Keratinocyte (primary cell): ENCODE measurements around the gene RPS15A.
"Not testable (repeated sequence)": the region's sequence is repeated elsewhere in the genome, so short reads cannot be mapped to it uniquely, and the experiment has no call there.

Experiments
- CTCF ChIP-seq, 3 experiments: IDR thresholded peaks in 1 of 3; conservative IDR thresholded peaks in 1 of 3; optimal IDR thresholded peaks in 1 of 3; 2 replicates in 2 of 3; 3 replicates in 1 of 3; pipeline versions ENCODE3 to v1.5.1; 2011; ENCODE audit warnings: low read length in 3 of 3, mild to moderate bottlenecking in 3 of 3, moderate library complexity in 2 of 3, control low read depth in 1 of 3, inconsistent platforms in 1 of 3; ENCODE audit not compliant: insufficient read depth in 2 of 3; ENCODE audit errors: extremely low read depth in 1 of 3
- EZH2 ChIP-seq: IDR thresholded peaks from one replicate; pipeline ENCODE4 v1.6.1; 2012; ENCODE audit warnings: inconsistent platforms, mild to moderate bottlenecking, low read length, moderate library complexity

GRCh38 chr16:18738768-18739167 is 51.4 kb downstream of the RPS15A start:
- not testable (repeated sequence) for TF ChIP-seq CTCF (optimal IDR thresholded peaks at IDR 0.05 in 1 of 3, IDR thresholded peaks at IDR 0.05 in 1 of 3, conservative IDR thresholded peaks at IDR 0.05 in 1 of 3; ENCODE audit: extremely low read depth in 1 of 3, insufficient read depth in 2 of 3, low read length in 3 of 3); EZH2
